ENCODE data around the gene LRRC8B. TPM values are rescaled to one million over a fixed set of nuclear protein-coding genes. Genes with fewer than 3 reads are reported as not detected.
A peak's percentile ranks its signal among the peaks of the same experiment; 100 is the strongest.

LRRC8B gene
- total and polyA plus RNA-seq, 2 of the 8 experiments (the other 6 are each of a cell fraction or from before 2014, with no cell fraction given): 18.4 to 29.2 TPM

DNA sequence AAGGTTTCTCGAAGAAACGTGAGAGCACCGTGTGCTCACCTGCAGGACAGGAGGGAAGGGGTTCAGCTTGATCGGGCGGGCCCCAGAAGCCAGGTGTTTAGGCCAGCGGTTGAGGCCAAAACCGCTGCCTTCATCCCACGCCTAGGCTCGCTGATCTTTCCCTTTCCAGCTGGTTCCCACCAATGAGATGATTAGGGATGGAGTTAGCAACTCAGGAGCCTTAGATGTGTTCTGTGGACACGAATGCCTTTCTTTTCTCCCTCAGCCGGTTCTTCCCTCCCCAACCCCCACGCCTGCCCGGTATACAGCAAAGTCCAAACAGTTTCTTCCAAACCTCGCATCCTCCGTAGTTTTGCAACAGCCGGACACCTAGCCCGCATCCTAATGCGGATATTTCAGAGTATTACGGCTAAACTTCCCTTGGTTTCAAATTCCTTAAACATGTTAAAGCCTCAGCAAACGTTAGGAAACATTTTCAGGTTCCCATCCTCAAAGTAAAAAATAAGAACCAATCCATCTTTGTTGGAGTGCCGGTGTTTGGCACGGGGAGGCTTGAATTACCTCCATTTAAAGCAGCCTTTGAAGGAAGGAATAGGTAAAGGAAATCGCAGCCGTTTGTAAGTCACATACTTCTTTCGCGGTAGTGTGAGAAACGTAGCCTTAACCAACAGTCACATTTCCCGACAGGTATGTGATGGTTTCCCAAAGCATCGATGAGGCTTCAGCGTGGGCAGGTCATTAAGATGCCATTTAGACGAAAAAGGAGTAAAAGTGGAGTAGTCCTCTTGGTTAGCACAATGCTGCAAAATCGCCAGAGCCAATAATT, 109.4 kb downstream of the LRRC8B start (continued):
- peak; percentile 73 for TF ChIP-seq CHD7 (IDR thresholded peaks at IDR 0.05; ENCODE audit: insufficient replicate concordance, low read length)
- TF ChIP-seq, protein P1, sequence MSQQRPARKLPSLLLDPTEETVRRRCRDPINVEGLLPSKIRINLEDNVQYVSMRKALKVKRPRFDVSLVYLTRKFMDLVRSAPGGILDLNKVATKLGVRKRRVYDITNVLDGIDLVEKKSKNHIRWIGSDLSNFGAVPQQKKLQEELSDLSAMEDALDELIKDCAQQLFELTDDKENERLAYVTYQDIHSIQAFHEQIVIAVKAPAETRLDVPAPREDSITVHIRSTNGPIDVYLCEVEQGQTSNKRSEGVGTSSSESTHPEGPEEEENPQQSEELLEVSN (IDR thresholded peaks at IDR 0.05): peak; percentile 79
- TF ChIP-seq POU5F1 (IDR thresholded peaks at IDR 0.05; ENCODE audit: low read depth, low read length): no peak
- TF ChIP-seq RNF2 (IDR thresholded peaks at IDR 0.05; ENCODE audit: borderline replicate concordance, low read depth, low read length, missing control alignments, poor library complexity, severe bottlenecking): peak; percentile 25
- peak; percentile 62; the same call in 1 of the 2 replicates for TF ChIP-seq SUZ12 (IDR thresholded peaks at IDR 0.05; ENCODE audit: low read length)
- TF ChIP-seq CHD2 (IDR thresholded peaks at IDR 0.05; ENCODE audit: low read length): 0 out of 2 replicates have a peak, but pooled peaks have one; percentile 41
- peak; percentile 33 for TF ChIP-seq EZH2 (IDR thresholded peaks at IDR 0.05; ENCODE audit: low read depth, low read length, severe bottlenecking)
- TF ChIP-seq BRCA1 (IDR thresholded peaks at IDR 0.05; ENCODE audit: low read depth, low read length): no peak
- TF ChIP-seq CEBPB (IDR thresholded peaks at IDR 0.05; ENCODE audit: low read depth, low read length): no peak

All from H1 (cell line).